ENCODE results near the gene ANKRD34A. TPM values are rescaled to one million over a fixed set of nuclear protein-coding genes. Genes with fewer than 3 reads are reported as not detected.
A peak's percentile ranks its signal among the peaks of the same experiment; 100 is the strongest.

ANKRD34A gene
- total and polyA plus RNA-seq, 2 experiments from 2014 or later = 0.16 to 0.35 TPM

DNA sequence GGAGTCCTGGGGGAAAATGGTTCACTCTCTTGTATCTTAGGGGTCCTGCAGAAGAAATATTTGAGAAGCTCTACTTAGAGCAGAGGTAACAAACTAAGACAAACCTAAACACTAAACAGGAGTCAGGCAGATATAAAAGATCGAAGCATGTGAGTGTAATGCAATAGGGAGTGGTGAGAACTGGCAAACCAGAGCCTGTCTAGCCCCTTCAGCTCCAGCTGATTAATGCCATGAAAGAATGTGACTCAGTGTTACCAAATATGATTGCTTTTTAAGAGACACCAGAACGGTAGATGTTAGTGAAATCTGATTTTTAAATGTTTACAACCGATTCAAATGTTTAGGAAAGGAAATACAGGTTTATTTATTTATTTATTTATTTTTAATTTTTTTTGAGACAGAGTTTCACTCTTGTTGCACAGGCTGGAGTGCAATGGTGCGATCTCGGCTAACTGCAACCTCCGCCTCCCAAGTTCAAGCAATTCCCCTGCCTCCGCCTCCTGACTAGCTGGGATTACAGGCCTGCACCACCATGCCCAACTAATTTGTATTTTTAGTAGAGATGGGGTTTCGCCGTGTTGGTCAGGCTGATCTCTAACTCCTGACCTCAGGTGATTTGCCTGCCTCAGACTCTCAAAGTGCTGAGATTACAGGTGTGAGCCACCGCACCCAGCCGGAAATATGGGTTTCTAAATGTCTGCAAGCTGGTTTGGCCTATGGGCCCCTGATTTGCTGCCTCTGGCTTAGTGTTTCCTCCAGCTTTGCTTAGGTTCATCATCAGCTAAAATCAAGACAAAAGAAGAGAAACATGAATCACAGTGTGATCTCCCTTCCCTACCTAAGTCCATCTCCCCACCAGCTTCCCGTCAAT lies 19.8 kb upstream of the ANKRD34A start:
- no peak for ATAC-seq
- H3K27me3 ChIP-seq (ENCODE audit: insufficient read depth) = no peaks in the 10 kb centered on the region
- H3K9me2 ChIP-seq (ENCODE audit: insufficient read depth) = no peaks in the 10 kb centered on the region
- no peaks in the 10 kb centered on the region for H3K9me3 Mint-ChIP-seq
- H3K27me3 Mint-ChIP-seq (ENCODE audit: insufficient read depth, low read depth, poor library complexity) = peaks cover 3% of the 10 kb centered on the region
- peaks cover 28% of the 10 kb centered on the region for H3K4me1 Mint-ChIP-seq
- H3F3A ChIP-seq (replicated peaks; ENCODE audit: low read depth) = no peaks in the 10 kb centered on the region
- DNase-seq (ENCODE audit: low spot score) = no peak
- no peak overlapping the region for H3K4me3 ChIP-seq
- no peak overlapping the region for H3K27ac ChIP-seq (ENCODE audit: low read depth)
- H3K36me3 Mint-ChIP-seq (ENCODE audit: low read depth) = no peaks in the 10 kb centered on the region
- no peak overlapping the region for H3K4me3 Mint-ChIP-seq
- H3K4me2 ChIP-seq = no peak overlapping the region
- peaks cover 14% of the 10 kb centered on the region for H3K4me1 ChIP-seq (ENCODE audit: insufficient read depth)
- no peak for TF ChIP-seq EZH2 (IDR thresholded peaks at IDR 0.05; ENCODE audit: low read depth, unreplicated experiment)
- no peak for TF ChIP-seq ZNF114 (CRISPR knock-in tag; IDR thresholded peaks at IDR 0.05)
- TF ChIP-seq ZNF331 (CRISPR knock-in tag; IDR thresholded peaks at IDR 0.05; ENCODE audit: low read depth) = no peak
- no peak overlapping the region for H3K27ac Mint-ChIP-seq
- 0 out of 2 replicates have a peak overlapping the region, but pooled peaks have one; percentile 36 for H2AFZ ChIP-seq
- no peaks in the 10 kb centered on the region for H4K20me1 ChIP-seq (replicated peaks; ENCODE audit: insufficient read depth)
- H3K36me3 ChIP-seq (ENCODE audit: insufficient read depth) = no peaks in the 10 kb centered on the region
- H3K79me2 ChIP-seq (replicated peaks; ENCODE audit: insufficient read depth) = no peaks in the 10 kb centered on the region

DNA sequence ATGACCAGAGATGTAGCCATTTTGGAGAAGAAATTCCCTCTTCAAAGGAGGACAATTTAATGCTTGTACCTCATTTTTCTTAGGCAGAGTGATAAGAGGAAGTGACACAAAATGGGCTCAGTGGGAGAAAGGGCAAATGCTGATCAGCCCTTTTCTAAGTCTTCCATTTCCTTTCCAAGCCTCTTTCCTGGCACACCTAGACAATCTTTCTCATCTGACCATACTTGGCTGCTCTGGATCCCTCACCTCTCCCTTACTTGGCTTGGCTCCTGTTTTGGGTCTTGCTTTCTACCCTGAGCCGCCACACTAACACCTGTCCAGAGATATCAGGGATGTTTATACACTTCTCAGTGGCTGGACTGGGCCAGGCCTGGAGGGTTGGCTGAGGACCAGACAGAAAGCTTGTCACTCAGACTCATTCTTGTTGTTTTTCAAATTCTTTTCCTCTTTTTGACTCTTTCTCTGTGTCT lies 18.9 kb upstream of the ANKRD34A start:
- Histone ChIP-seq H3K27ac (ENCODE audit: low read depth) (no peak overlapping the region), H3F3A (replicated peaks; ENCODE audit: low read depth) (no peaks in the 10 kb centered on the region), H3K79me2 (replicated peaks; ENCODE audit: insufficient read depth) (no peaks in the 10 kb centered on the region), H3K27me3 (ENCODE audit: insufficient read depth) (no peaks in the 10 kb centered on the region), H4K20me1 (replicated peaks; ENCODE audit: insufficient read depth) (no peaks in the 10 kb centered on the region), H3K4me2 (no peak overlapping the region), H3K4me1 (ENCODE audit: insufficient read depth) (peaks cover 20% of the 10 kb centered on the region), H3K9me2 (ENCODE audit: insufficient read depth) (no peaks in the 10 kb centered on the region), H3K36me3 (ENCODE audit: insufficient read depth) (no peaks in the 10 kb centered on the region), H3K4me3 (no peak overlapping the region), H2AFZ (no peak overlapping the region)
- Mint-ChIP-seq H3K27ac (no peak overlapping the region), H3K36me3 (ENCODE audit: low read depth) (no peaks in the 10 kb centered on the region), H3K4me3 (no peak overlapping the region), H3K27me3 (ENCODE audit: insufficient read depth, low read depth, poor library complexity) (peaks cover 3% of the 10 kb centered on the region), H3K4me1 (peaks cover 25% of the 10 kb centered on the region), H3K9me3 (no peaks in the 10 kb centered on the region)
- no peak for TF ChIP-seq STAT1 (IDR thresholded peaks at IDR 0.05; ENCODE audit: unreplicated experiment)
- no peak for TF ChIP-seq JUNB (IDR thresholded peaks at IDR 0.05; ENCODE audit: unreplicated experiment)
- no peak for ATAC-seq
- no peak for DNase-seq (ENCODE audit: low spot score)

DNA sequence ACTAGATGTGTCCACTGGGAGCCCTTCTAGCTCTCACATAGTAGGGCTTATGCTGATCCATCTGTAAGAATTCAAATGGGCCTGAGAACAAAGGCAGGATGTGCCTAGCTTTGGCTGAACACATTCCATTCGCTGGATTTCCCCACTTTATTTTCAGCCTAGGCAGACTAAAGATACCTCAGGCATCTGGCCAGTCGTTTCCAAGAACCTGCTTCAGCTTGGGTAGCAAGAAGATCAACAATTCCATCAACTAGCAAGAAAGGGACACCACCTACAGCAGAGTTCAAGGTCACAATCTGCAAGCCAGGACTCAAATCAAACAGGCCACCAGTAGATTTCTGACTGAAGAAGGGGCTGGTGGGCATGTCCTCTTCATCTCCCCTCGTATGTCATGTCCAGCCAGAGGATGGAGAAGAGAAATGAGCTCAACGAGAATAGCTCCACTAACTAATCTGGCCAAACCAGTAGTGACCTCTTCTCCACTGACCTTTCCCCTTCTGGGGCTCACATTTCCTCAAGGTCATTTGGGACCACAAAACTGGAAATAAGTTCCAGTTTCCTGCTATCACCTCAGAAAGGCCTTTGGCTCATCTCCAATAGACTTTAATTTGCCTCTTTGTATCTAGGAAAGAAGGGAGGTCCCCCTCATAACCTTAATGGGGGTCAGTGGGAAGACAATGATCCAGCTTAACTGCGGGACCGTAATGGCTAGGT lies 17.8 kb upstream of the ANKRD34A start:
- Mint-ChIP-seq H3K27me3 (ENCODE audit: insufficient read depth, low read depth, poor library complexity) (peaks cover 5% of the 10 kb centered on the region), H3K27ac (no peak overlapping the region), H3K9me3 (no peaks in the 10 kb centered on the region), H3K36me3 (ENCODE audit: low read depth) (no peaks in the 10 kb centered on the region), H3K4me3 (no peak overlapping the region), H3K4me1 (peaks cover 25% of the 10 kb centered on the region)
- no peak for DNase-seq (ENCODE audit: low spot score)
- no peaks in the 10 kb centered on the region for H3K79me2 ChIP-seq (replicated peaks; ENCODE audit: insufficient read depth)
- H3K4me3 ChIP-seq = no peak overlapping the region
- no peak overlapping the region for H3K27ac ChIP-seq (ENCODE audit: low read depth)
- H2AFZ ChIP-seq = no peak overlapping the region
- no peaks in the 10 kb centered on the region for H4K20me1 ChIP-seq (replicated peaks; ENCODE audit: insufficient read depth)
- H3K9me2 ChIP-seq (ENCODE audit: insufficient read depth) = no peaks in the 10 kb centered on the region
- H3K36me3 ChIP-seq (ENCODE audit: insufficient read depth) = no peaks in the 10 kb centered on the region
- H3K4me1 ChIP-seq (ENCODE audit: insufficient read depth) = peaks cover 26% of the 10 kb centered on the region
- no peaks in the 10 kb centered on the region for H3K27me3 ChIP-seq (ENCODE audit: insufficient read depth)
- no peak overlapping the region for H3K4me2 ChIP-seq
- no peaks in the 10 kb centered on the region for H3F3A ChIP-seq (replicated peaks; ENCODE audit: low read depth)
- ATAC-seq = no peak
- TF ChIP-seq, protein P1, sequence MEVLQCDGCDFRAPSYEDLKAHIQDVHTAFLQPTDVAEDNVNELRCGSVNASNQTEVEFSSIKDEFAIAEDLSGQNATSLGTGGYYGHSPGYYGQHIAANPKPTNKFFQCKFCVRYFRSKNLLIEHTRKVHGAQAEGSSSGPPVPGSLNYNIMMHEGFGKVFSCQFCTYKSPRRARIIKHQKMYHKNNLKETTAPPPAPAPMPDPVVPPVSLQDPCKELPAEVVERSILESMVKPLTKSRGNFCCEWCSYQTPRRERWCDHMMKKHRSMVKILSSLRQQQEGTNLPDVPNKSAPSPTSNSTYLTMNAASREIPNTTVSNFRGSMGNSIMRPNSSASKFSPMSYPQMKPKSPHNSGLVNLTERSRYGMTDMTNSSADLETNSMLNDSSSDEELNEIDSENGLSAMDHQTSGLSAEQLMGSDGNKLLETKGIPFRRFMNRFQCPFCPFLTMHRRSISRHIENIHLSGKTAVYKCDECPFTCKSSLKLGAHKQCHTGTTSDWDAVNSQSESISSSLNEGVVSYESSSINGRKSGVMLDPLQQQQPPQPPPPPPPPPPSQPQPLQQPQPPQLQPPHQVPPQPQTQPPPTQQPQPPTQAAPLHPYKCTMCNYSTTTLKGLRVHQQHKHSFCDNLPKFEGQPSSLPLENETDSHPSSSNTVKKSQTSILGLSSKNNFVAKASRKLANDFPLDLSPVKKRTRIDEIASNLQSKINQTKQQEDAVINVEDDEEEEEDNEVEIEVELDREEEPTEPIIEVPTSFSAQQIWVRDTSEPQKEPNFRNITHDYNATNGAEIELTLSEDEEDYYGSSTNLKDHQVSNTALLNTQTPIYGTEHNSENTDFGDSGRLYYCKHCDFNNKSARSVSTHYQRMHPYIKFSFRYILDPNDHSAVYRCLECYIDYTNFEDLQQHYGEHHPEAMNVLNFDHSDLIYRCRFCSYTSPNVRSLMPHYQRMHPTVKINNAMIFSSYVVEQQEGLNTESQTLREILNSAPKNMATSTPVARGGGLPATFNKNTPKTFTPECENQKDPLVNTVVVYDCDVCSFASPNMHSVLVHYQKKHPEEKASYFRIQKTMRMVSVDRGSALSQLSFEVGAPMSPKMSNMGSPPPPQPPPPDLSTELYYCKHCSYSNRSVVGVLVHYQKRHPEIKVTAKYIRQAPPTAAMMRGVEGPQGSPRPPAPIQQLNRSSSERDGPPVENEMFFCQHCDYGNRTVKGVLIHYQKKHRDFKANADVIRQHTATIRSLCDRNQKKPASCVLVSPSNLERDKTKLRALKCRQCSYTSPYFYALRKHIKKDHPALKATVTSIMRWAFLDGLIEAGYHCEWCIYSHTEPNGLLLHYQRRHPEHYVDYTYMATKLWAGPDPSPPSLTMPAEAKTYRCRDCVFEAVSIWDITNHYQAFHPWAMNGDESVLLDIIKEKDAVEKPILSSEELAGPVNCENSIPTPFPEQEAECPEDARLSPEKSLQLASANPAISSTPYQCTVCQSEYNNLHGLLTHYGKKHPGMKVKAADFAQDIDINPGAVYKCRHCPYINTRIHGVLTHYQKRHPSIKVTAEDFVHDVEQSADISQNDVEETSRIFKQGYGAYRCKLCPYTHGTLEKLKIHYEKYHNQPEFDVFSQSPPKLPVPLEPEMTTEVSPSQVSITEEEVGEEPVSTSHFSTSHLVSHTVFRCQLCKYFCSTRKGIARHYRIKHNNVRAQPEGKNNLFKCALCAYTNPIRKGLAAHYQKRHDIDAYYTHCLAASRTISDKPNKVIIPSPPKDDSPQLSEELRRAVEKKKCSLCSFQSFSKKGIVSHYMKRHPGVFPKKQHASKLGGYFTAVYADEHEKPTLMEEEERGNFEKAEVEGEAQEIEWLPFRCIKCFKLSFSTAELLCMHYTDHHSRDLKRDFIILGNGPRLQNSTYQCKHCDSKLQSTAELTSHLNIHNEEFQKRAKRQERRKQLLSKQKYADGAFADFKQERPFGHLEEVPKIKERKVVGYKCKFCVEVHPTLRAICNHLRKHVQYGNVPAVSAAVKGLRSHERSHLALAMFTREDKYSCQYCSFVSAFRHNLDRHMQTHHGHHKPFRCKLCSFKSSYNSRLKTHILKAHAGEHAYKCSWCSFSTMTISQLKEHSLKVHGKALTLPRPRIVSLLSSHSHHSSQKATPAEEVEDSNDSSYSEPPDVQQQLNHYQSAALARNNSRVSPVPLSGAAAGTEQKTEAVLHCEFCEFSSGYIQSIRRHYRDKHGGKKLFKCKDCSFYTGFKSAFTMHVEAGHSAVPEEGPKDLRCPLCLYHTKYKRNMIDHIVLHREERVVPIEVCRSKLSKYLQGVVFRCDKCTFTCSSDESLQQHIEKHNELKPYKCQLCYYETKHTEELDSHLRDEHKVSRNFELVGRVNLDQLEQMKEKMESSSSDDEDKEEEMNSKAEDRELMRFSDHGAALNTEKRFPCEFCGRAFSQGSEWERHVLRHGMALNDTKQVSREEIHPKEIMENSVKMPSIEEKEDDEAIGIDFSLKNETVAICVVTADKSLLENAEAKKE (CRISPR knock-in tag; IDR thresholded peaks at IDR 0.05) = no peak
